A549 (cell line): ENCODE measurements around the gene MX2.

ENCODE experiments used
- BHLHE40 ChIP-seq: IDR thresholded peaks from 2 replicates; pipeline ENCODE4 v1.6.1; 2012; ENCODE audit warnings: low read depth, low read length, inconsistent platforms
- CBX2 ChIP-seq: fragments of 200-600 bp; sonication (generic); IDR thresholded peaks from 2 replicates; pipeline ENCODE4 v1.6.1; 2016; ENCODE audit warnings: low read depth, mild to moderate bottlenecking, borderline replicate concordance
- HOXA7 ChIP-seq: fragments of 250-450 bp; sonication (Bioruptor Pico); IDR thresholded peaks from 2 replicates; pipeline ENCODE4 v1.5.0; 2020; ENCODE audit warnings: mild to moderate bottlenecking, moderate library complexity
- JUN ChIP-seq, 2 experiments: fragments of >200 bp; sonication (Bioruptor Twin); formaldehyde crosslinking; IDR thresholded peaks; 2 replicates in 1 of 2; 3 replicates in 1 of 2; pipeline ENCODE4 v1.6.1; 2016 to 2017
- MAFK ChIP-seq: fragments of 450-650 bp; IDR thresholded peaks from 2 replicates; pipeline ENCODE4 v1.6.1; 2014; ENCODE audit not compliant: partially characterized antibody
- PHF8 ChIP-seq: fragments of 200-600 bp; sonication (generic); IDR thresholded peaks from 2 replicates; pipeline ENCODE4 v1.6.1; 2016; ENCODE audit warnings: low read depth, mild to moderate bottlenecking, antibody characterized with exemption, moderate library complexity, borderline replicate concordance
- POLR2A ChIP-seq: IDR thresholded peaks from 2 replicates; pipeline ENCODE4 v1.6.1; 2012; ENCODE audit warnings: mild to moderate bottlenecking, low read length
- RCOR1 ChIP-seq: fragments of 150-350 bp; IDR thresholded peaks from 2 replicates; pipeline ENCODE4 v1.6.1; 2014; ENCODE audit warnings: antibody characterized with exemption, low read length, low read depth
- SREBF2 ChIP-seq: fragments of 450-650 bp; IDR thresholded peaks from 2 replicates; pipeline ENCODE4 v1.6.1; 2014; ENCODE audit warnings: mild to moderate bottlenecking, moderate library complexity
- TF ChIP-seq, protein P1 (sequence below): fragments of >200 bp; sonication (Bioruptor Twin); formaldehyde crosslinking; IDR thresholded peaks from 3 replicates; pipeline ENCODE4 v1.5.1; 2016
- TF ChIP-seq, protein P2 (sequence below): IDR thresholded peaks from 2 replicates; pipeline ENCODE4 v1.6.1; 2012
- TF ChIP-seq, protein P3 (sequence below): fragments of 450-650 bp; IDR thresholded peaks from 2 replicates; pipeline ENCODE4 v1.6.1; 2014; ENCODE audit warnings: antibody characterized with exemption

DNA sequence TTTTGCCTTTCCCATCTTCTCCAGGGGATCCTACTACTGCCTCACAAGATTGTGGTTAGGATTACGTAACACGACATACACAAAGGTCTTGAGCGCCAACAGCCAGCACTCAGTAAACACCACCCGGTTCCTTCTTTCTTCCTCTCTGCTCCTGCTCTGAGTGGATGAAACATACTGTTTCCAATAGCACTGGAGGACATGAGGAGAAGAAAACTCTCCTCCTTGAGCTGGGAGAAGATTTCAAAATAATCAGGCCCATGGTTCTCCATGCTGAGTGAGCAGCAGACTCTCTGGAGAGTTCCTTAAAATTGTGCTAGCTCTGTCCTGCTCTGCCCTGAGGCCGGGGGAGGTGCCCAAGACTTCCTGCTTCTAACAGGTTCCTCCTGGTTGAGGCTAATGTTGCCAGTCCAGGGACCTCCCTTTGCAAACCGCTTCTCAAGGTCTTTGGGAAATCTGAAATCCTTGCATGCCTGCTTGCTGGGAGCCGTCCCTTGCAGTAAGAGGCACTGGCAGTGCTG lies 34.8 kb downstream of the MX2 start:
- TF ChIP-seq RCOR1 (no peak), MAFK (no peak), SREBF2 (no peak), PHF8 (no peak), POLR2A (no peak), BHLHE40 (no peak), JUN (IDR thresholded peaks at IDR 0.05) (no peak), CBX2 (no peak), HOXA7 (CRISPR knock-in tag) (no peak)
- TF ChIP-seq, protein P1, sequence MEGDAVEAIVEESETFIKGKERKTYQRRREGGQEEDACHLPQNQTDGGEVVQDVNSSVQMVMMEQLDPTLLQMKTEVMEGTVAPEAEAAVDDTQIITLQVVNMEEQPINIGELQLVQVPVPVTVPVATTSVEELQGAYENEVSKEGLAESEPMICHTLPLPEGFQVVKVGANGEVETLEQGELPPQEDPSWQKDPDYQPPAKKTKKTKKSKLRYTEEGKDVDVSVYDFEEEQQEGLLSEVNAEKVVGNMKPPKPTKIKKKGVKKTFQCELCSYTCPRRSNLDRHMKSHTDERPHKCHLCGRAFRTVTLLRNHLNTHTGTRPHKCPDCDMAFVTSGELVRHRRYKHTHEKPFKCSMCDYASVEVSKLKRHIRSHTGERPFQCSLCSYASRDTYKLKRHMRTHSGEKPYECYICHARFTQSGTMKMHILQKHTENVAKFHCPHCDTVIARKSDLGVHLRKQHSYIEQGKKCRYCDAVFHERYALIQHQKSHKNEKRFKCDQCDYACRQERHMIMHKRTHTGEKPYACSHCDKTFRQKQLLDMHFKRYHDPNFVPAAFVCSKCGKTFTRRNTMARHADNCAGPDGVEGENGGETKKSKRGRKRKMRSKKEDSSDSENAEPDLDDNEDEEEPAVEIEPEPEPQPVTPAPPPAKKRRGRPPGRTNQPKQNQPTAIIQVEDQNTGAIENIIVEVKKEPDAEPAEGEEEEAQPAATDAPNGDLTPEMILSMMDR, result no peak
- TF ChIP-seq, protein P2, sequence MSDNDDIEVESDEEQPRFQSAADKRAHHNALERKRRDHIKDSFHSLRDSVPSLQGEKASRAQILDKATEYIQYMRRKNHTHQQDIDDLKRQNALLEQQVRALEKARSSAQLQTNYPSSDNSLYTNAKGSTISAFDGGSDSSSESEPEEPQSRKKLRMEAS, result no peak
- TF ChIP-seq, protein P3, sequence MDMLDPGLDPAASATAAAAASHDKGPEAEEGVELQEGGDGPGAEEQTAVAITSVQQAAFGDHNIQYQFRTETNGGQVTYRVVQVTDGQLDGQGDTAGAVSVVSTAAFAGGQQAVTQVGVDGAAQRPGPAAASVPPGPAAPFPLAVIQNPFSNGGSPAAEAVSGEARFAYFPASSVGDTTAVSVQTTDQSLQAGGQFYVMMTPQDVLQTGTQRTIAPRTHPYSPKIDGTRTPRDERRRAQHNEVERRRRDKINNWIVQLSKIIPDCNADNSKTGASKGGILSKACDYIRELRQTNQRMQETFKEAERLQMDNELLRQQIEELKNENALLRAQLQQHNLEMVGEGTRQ, result no peak
